GM21717 (cell line): ENCODE data around the gene ALB.

Experiments used
- ATAC-seq: cut with Tn5 transposase; IDR thresholded peaks from one replicate; pipeline ENCODE4 v1.9.1; 2021; ENCODE audit warnings: mild to moderate bottlenecking, moderate library complexity; ENCODE audit not compliant: unreplicated experiment

The ALB gene

GRCh38 chr4:73429118-73429517, 25.0 kb downstream of the ALB start:
- no peak for ATAC-seq

GRCh38 chr4:73429826-73430587, 25.9 kb downstream of the ALB start:
- ATAC-seq: no peak

GRCh38 chr4:73431813-73432168, 27.7 kb downstream of the ALB start:
- no peak for ATAC-seq

GRCh38 chr4:73432169-73433000, 28.3 kb downstream of the ALB start:
- ATAC-seq: no peak

GRCh38 chr4:73433140-73433539, 29.1 kb downstream of the ALB start:
- ATAC-seq: no peak

- no peak for ATAC-seq
Measured at GRCh38 chr4:73434311-73434710, 30.2 kb downstream of the ALB start.

GRCh38 chr4:73435984-73436383, 31.9 kb downstream of the ALB start, which contains the start of gene AFP:
TSS of gene AFP (plus strand) at chr4:73436221. CDS start at chr4:73436263, 42 bp downstream.
- no peak for ATAC-seq

- ATAC-seq: no peak
Measured at GRCh38 chr4:73436674-73437557, 32.8 kb downstream of the ALB start.

- no peak for ATAC-seq
Measured at GRCh38 chr4:73437558-73437956, 33.5 kb downstream of the ALB start.

- ATAC-seq: no peak
Measured at GRCh38 chr4:73438048-73438447, 34.0 kb downstream of the ALB start.

- ATAC-seq: no peak
Measured at GRCh38 chr4:73438582-73439215, 34.6 kb downstream of the ALB start.

GRCh38 chr4:73439445-73439844, 35.4 kb downstream of the ALB start:
- no peak for ATAC-seq

GRCh38 chr4:73439991-73440390, 35.9 kb downstream of the ALB start:
- ATAC-seq: no peak

- ATAC-seq: no peak
Measured at GRCh38 chr4:73440653-73441052, 36.6 kb downstream of the ALB start.

- no peak for ATAC-seq
Measured at GRCh38 chr4:73442275-73442674, 38.2 kb downstream of the ALB start.

GRCh38 chr4:73443224-73443623, 39.1 kb downstream of the ALB start:
- no peak for ATAC-seq

GRCh38 chr4:73445383-73446335, 41.6 kb downstream of the ALB start:
- no peak for ATAC-seq

- peak; percentile 98 for ATAC-seq
Measured at GRCh38 chr4:73446336-73446938, 42.4 kb downstream of the ALB start.

- ATAC-seq: no peak
Measured at GRCh38 chr4:73447671-73448070, 43.6 kb downstream of the ALB start.
